IPS-18a (cell line): ENCODE data around the gene TJP3.
"Not testable (repeated sequence)": the region's sequence is repeated elsewhere in the genome, so short reads cannot be mapped to it uniquely, and the experiment has no call there.

Experiments
- H3K27ac ChIP-seq: one replicate; pipeline ENCODE4 v1.5.1; 2013; ENCODE audit warnings: low read length
- H3K27me3 ChIP-seq: one replicate; pipeline ENCODE4 v1.6.1; 2013; ENCODE audit warnings: mild to moderate bottlenecking, low read length; ENCODE audit not compliant: control insufficient read depth, insufficient read depth
- H3K36me3 ChIP-seq: one replicate; pipeline ENCODE4 v1.6.1; 2013; ENCODE audit warnings: low read depth, low read length; ENCODE audit not compliant: control insufficient read depth
- H3K4me1 ChIP-seq: one replicate; pipeline ENCODE4 v1.6.1; 2013; ENCODE audit warnings: low read depth, low read length; ENCODE audit not compliant: control insufficient read depth
- H3K4me3 ChIP-seq: one replicate; pipeline ENCODE4 v1.5.1; 2013; ENCODE audit warnings: low read length
- H3K9ac ChIP-seq: one replicate; pipeline ENCODE4 v1.6.1; 2013; ENCODE audit warnings: mild to moderate bottlenecking, low read length, moderate library complexity
- H3K9me3 ChIP-seq: one replicate; pipeline ENCODE4 v1.6.1; 2013; ENCODE audit warnings: low read depth, low read length; ENCODE audit not compliant: control insufficient read depth

Gene TJP3

GRCh38 chr19:3760871-3761361 lies 52.7 kb downstream of the TJP3 start:
- peak overlapping the region; percentile 59 for H3K27ac ChIP-seq
- H3K27me3 ChIP-seq, result no peaks in the 10 kb centered on the region
- H3K4me3 ChIP-seq, result peak overlapping the region; percentile 99
- H3K9me3 ChIP-seq, result no peaks in the 10 kb centered on the region
- peak overlapping the region; percentile 90 for H3K9ac ChIP-seq
- H3K36me3 ChIP-seq, result peaks cover 8% of the 10 kb centered on the region
- H3K4me1 ChIP-seq, result no peaks in the 10 kb centered on the region

GRCh38 chr19:3761382-3762129 lies 53.4 kb downstream of the TJP3 start, which contains the start of gene APBA3:
TSS of gene APBA3 (minus strand) at chr19:3761692. CDS start at chr19:3760264, 1,428 bp downstream.
- Histone ChIP-seq H3K36me3 (peaks cover 10% of the 10 kb centered on the region), H3K4me1 (no peaks in the 10 kb centered on the region), H3K9ac (peak within 1 kb of the TSS; percentile 90), H3K9me3 (no peaks in the 10 kb centered on the region), H3K27me3 (no peaks in the 10 kb centered on the region), H3K27ac (peak within 1 kb of the TSS; percentile 68), H3K4me3 (peak within 1 kb of the TSS; percentile 99)

GRCh38 chr19:3762130-3762473 lies 53.9 kb downstream of the TJP3 start:
- Histone ChIP-seq H3K4me1 (no peaks in the 10 kb centered on the region), H3K27me3 (no peaks in the 10 kb centered on the region), H3K9me3 (no peaks in the 10 kb centered on the region), H3K4me3 (peak overlapping the region; percentile 74), H3K27ac (no peak overlapping the region), H3K9ac (peak overlapping the region; percentile 90), H3K36me3 (peaks cover 11% of the 10 kb centered on the region)

GRCh38 chr19:3762501-3763459 lies 54.6 kb downstream of the TJP3 start, which contains the start of gene MRPL54:
TSS of gene MRPL54 (plus strand) at chr19:3762682. CDS start at chr19:3762701, 19 bp downstream.
- no peaks in the 10 kb centered on the region for H3K27me3 ChIP-seq
- no peaks in the 10 kb centered on the region for H3K9me3 ChIP-seq
- H3K36me3 ChIP-seq, result peaks cover 11% of the 10 kb centered on the region
- H3K4me3 ChIP-seq, result peak within 1 kb of the TSS; percentile 99
- H3K9ac ChIP-seq, result peak within 1 kb of the TSS; percentile 90
- no peaks in the 10 kb centered on the region for H3K4me1 ChIP-seq
- peak within 1 kb of the TSS; percentile 68 for H3K27ac ChIP-seq

- H3K4me1 ChIP-seq, result no peaks in the 10 kb centered on the region
- no peak overlapping the region for H3K27ac ChIP-seq
- H3K36me3 ChIP-seq, result peaks cover 6% of the 10 kb centered on the region
- no peak overlapping the region for H3K4me3 ChIP-seq
- H3K9me3 ChIP-seq, result no peaks in the 10 kb centered on the region
- H3K27me3 ChIP-seq, result no peaks in the 10 kb centered on the region
- H3K9ac ChIP-seq, result no peak overlapping the region
These were observed 56.9 kb downstream of the TJP3 start for GRCh38 chr19:3765121-3765520.

GRCh38 chr19:3765757-3766156 lies 57.6 kb downstream of the TJP3 start:
- H3K4me3 ChIP-seq, H3K27me3 ChIP-seq, H3K27ac ChIP-seq, H3K4me1 ChIP-seq, H3K9me3 ChIP-seq, H3K9ac ChIP-seq, H3K36me3 ChIP-seq: not testable (repeated sequence)

- Histone ChIP-seq H3K27me3 (no peaks in the 10 kb centered on the region), H3K9ac (no peak overlapping the region), H3K9me3 (no peaks in the 10 kb centered on the region), H3K4me3 (no peak overlapping the region), H3K4me1 (no peaks in the 10 kb centered on the region), H3K27ac (no peak overlapping the region), H3K36me3 (peaks cover 6% of the 10 kb centered on the region)
These were observed 58.3 kb downstream of the TJP3 start for GRCh38 chr19:3766520-3766919.

- Histone ChIP-seq H3K9me3 (no peaks in the 10 kb centered on the region), H3K4me1 (no peaks in the 10 kb centered on the region), H3K36me3 (peaks cover 6% of the 10 kb centered on the region), H3K27ac (no peak overlapping the region), H3K9ac (no peak overlapping the region), H3K4me3 (no peak overlapping the region), H3K27me3 (no peaks in the 10 kb centered on the region)
These were observed 58.9 kb downstream of the TJP3 start for GRCh38 chr19:3767050-3767449.

GRCh38 chr19:3768015-3768747 lies 60.0 kb downstream of the TJP3 start:
- no peaks in the 10 kb centered on the region for H3K27me3 ChIP-seq
- no peaks in the 10 kb centered on the region for H3K9me3 ChIP-seq
- peaks cover 6% of the 10 kb centered on the region for H3K36me3 ChIP-seq
- no peak overlapping the region for H3K27ac ChIP-seq
- no peak overlapping the region for H3K9ac ChIP-seq
- H3K4me3 ChIP-seq, result no peak overlapping the region
- H3K4me1 ChIP-seq, result no peaks in the 10 kb centered on the region

- Histone ChIP-seq H3K27ac (no peak overlapping the region), H3K4me1 (no peaks in the 10 kb centered on the region), H3K9me3 (no peaks in the 10 kb centered on the region), H3K9ac (no peak overlapping the region), H3K27me3 (no peaks in the 10 kb centered on the region), H3K4me3 (no peak overlapping the region), H3K36me3 (peaks cover 6% of the 10 kb centered on the region)
These were observed 60.5 kb downstream of the TJP3 start for GRCh38 chr19:3768748-3769099.

- no peaks in the 10 kb centered on the region for H3K9me3 ChIP-seq
- no peak overlapping the region for H3K27ac ChIP-seq
- H3K4me3 ChIP-seq, result no peak overlapping the region
- peaks cover 6% of the 10 kb centered on the region for H3K36me3 ChIP-seq
- no peaks in the 10 kb centered on the region for H3K4me1 ChIP-seq
- H3K27me3 ChIP-seq, result no peaks in the 10 kb centered on the region
- no peak overlapping the region for H3K9ac ChIP-seq
These were observed 61.3 kb downstream of the TJP3 start for GRCh38 chr19:3769494-3769893.
